GM19455 (cell line): ENCODE measurements around the gene C16orf87.

Experiments used
- ATAC-seq: cut with Tn5 transposase; IDR thresholded peaks from one replicate; pipeline ENCODE4 v1.9.1; 2021; ENCODE audit not compliant: unreplicated experiment

C16orf87 gene

GRCh38 chr16:46843898-46844642, 13.1 kb upstream of the C16orf87 start:
- no peak for ATAC-seq

- ATAC-seq = no peak
Measured at GRCh38 chr16:46842192-46842895, 11.4 kb upstream of the C16orf87 start.

- no peak for ATAC-seq
Measured at GRCh38 chr16:46839986-46840443, 9.0 kb upstream of the C16orf87 start.

GRCh38 chr16:46836534-46837530, 5.9 kb upstream of the C16orf87 start:
- ATAC-seq = no peak

GRCh38 chr16:46833460-46833800, 2.5 kb upstream of the C16orf87 start:
- ATAC-seq = no peak

GRCh38 chr16:46832757-46833459, 1.9 kb upstream of the C16orf87 start:
- ATAC-seq = no peak

- ATAC-seq = peak; percentile 26
Measured at GRCh38 chr16:46830417-46830901, 521 bp downstream of the C16orf87 start.

- no peak for ATAC-seq
Measured at GRCh38 chr16:46828943-46829342, 2.0 kb downstream of the C16orf87 start.

DNA sequence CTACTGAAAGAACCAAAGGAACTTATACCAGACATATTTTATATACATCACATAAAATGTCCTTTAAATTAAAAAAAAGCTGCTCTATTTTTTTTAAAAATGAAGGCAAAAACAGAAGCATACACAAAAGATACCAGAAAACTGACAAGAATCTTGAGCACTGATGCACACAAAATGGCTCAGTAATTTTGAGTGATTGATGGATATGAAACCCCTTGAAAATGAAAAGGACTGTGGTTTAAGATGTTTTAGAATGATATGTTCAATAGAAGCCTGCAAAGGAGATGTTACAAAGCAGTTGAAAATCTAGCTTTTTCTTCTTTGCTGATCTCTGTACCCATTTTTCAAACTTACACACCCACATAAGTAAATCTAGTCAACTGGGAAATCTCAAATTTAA, 2.7 kb downstream of the C16orf87 start:
- ATAC-seq = no peak

DNA sequence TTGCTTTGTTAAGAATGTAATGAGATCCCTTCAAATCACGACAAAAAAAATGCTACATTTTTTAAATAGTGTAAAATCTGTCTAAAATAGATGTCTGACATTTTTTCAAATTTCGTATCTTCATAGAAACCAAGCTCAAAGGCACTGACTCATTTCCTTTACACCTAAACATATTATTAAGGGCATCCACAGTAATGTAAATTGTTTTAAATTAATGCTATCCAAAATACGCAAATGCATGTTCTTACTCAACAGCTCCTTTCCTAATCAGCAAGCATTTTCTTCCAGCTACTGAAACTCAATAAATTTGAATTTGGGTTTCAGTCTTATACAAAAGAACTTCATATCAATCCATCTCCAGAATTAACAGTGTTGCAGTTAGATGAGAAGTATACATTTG, 4.3 kb downstream of the C16orf87 start:
- no peak for ATAC-seq

GRCh38 chr16:46822270-46822669, 8.7 kb downstream of the C16orf87 start:
- ATAC-seq = peak; percentile 78

DNA sequence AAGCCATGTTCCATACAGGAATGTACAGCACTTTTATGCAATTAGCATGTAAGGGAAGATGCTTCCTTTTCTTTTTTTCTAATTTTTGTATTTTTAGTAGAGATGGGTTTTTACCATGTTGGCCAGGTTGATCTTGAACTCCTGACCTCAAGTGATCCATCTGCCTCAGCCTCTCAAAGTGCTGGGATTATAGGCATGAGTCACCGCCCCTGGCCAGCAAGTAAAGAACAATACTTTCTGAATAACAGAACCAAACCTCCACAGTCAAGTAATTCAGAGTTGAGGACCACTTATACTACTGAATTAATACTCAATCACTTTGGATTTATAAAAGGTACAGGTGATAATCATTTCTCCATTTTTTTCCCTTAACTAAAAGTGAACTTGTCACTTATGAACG, 13.0 kb downstream of the C16orf87 start:
- ATAC-seq = no peak

- ATAC-seq = no peak
Measured at GRCh38 chr16:46814790-46815189, 16.2 kb downstream of the C16orf87 start.

GRCh38 chr16:46813611-46814010, 17.4 kb downstream of the C16orf87 start:
- no peak for ATAC-seq

- ATAC-seq = no peak
Measured at GRCh38 chr16:46812781-46813540, 18.0 kb downstream of the C16orf87 start.

GRCh38 chr16:46811682-46812081, 19.3 kb downstream of the C16orf87 start:
- no peak for ATAC-seq

DNA sequence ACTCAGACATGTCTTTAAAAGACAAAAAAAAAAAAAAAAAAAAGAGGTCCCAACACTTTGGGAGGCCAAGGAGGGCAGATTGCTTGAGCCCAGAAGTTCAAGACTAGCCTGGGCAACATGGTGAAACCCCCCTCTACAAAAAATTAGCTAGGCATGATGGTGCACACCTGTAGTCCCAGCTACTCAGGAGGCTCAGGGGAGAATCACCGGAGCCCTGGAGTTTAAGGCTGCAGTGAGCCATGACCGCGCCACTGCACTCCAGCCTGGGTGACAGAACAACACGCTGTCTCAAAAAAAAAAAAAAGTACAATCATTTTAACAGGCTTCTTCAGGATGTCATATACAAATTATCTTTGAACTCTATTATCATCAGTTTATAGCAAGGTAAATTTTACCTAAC, 22.0 kb downstream of the C16orf87 start:
- no peak for ATAC-seq

DNA sequence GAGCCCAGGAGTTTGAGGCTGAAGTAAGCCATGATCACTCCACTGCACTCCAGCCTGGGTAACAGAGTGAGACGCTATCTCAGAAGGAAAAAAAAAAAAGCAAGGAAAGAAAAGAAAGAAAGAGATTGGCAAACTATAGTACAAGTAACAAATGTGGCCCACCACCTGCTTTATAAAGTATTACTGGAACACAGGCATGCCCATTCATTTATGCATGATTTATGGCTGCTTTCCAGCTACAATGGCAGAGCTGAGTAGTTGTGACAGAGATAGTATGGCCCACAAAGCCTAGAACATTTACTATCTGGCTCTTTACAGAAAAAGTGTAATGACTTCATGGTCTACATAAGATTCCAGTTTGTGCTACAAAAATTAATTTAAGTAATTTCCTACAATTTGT, 23.6 kb downstream of the C16orf87 start:
- ATAC-seq = no peak

DNA sequence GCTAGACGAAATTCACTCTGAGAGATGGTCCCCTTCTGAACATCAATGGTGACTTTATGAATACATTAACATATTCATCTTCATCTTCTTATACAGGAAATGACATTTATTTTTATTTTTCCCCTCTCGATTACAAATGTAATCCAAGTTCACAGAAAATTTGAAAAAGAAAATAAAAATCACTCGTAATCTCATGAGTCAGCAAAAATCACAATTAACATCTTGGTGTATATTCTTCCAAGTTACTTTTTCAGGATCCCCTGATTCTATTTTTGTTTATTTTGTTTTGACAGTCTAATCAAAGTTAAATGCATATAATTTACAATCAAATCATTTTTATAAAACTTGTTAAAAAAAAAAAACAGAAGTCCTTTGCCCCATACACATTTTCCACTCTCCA, 27.6 kb downstream of the C16orf87 start:
- no peak for ATAC-seq
